Osteoblast (primary cell): Measurements from ENCODE around the gene CDH8. TPM values are rescaled to one million over a fixed set of nuclear protein-coding genes. Genes with fewer than 3 reads are reported as not detected.

Experiments used
- DNase-seq: peaks from one replicate; pipeline ENCODE4 v3.0.0; 2011; ENCODE audit warnings: low spot score, mixed read lengths; ENCODE audit not compliant: insufficient read length; ENCODE audit errors: missing footprints
- H2AFZ ChIP-seq: 2 replicates; pipeline ENCODE4 v1.6.0; 2011; ENCODE audit warnings: mild to moderate bottlenecking, low read length
- H3K27ac ChIP-seq: 2 replicates; pipeline ENCODE4 v1.5.1; 2011; ENCODE audit warnings: mild to moderate bottlenecking, low read depth, low read length, moderate library complexity
- H3K27me3 ChIP-seq: 2 replicates; pipeline ENCODE4 v1.6.0; 2012; ENCODE audit warnings: mild to moderate bottlenecking, control low read depth, inconsistent platforms, low read length, moderate library complexity; ENCODE audit not compliant: insufficient read depth
- H3K36me3 ChIP-seq: 2 replicates; pipeline ENCODE4 v1.5.1; 2011; ENCODE audit warnings: mild to moderate bottlenecking, low read length, control low read depth, moderate library complexity; ENCODE audit not compliant: insufficient read depth
- H3K4me1 ChIP-seq: 2 replicates; pipeline ENCODE4 v1.5.1; 2011; ENCODE audit warnings: mild to moderate bottlenecking, low read length, control low read depth, moderate library complexity; ENCODE audit not compliant: insufficient read depth
- H3K4me2 ChIP-seq: 2 replicates; pipeline ENCODE4 v1.6.0; 2011; ENCODE audit warnings: mild to moderate bottlenecking, low read length; ENCODE audit not compliant: insufficient read depth
- H3K4me3 ChIP-seq: fragments of 200-600 bp; sonication (generic); 3 replicates; pipeline ENCODE4 v1.5.1; 2012; ENCODE audit warnings: mild to moderate bottlenecking, low read length, inconsistent platforms; ENCODE audit not compliant: insufficient read depth
- H3K79me2 ChIP-seq: 2 replicates; pipeline ENCODE4 v1.6.0; 2012; ENCODE audit warnings: mild to moderate bottlenecking, low read length, control low read depth, inconsistent platforms; ENCODE audit not compliant: insufficient read depth
- H3K9me3 ChIP-seq: 2 replicates; pipeline ENCODE4 v1.5.1; 2011; ENCODE audit warnings: low read depth, low read length, control low read depth
- H4K20me1 ChIP-seq: 2 replicates; pipeline ENCODE4 v1.6.0; 2012; ENCODE audit warnings: mild to moderate bottlenecking, low read length, control low read depth; ENCODE audit not compliant: insufficient read depth
- total RNA-seq: library from RNA; depleted of rRNA; stranded (reverse); fragments of >200 nt; gene quantifications from 2 replicates; pipeline ENCODE4 v1.2.3, GENCODE V29; 2012
- TF ChIP-seq, protein P1 (sequence below): IDR thresholded peaks from 2 replicates; pipeline ENCODE4 v1.5.1; 2011; ENCODE audit warnings: mild to moderate bottlenecking, low read depth, low read length, moderate library complexity; ENCODE audit errors: extremely low read depth

Gene CDH8
- total RNA-seq, 1 donor: not detected

DNA sequence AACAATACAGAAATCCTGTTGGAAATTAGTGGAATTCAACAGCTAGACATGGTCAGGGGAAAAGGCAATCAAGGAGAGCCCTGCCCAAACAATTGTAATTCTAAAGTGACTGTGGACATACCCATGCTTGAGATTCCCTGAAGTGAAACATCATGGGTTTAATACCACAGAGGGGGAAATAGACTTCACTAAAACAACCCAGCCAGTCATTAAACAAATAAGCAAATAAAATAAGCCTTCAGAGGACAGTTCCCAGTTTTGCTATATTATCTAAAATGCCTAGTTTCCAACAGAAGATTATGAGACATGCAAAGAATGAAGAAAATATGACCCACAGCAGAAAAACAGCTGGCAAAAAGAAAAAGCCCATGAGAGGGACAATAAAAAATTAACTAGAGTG, 376.3 kb downstream of the CDH8 start:
- no peaks in the 10 kb centered on the region for H3K79me2 ChIP-seq
- H3K4me1 ChIP-seq: no peaks in the 10 kb centered on the region
- peaks cover 3% of the 10 kb centered on the region for H3K9me3 ChIP-seq
- H2AFZ ChIP-seq: no peak overlapping the region
- no peak overlapping the region for H3K4me2 ChIP-seq
- H4K20me1 ChIP-seq: no peaks in the 10 kb centered on the region
- DNase-seq: no peak
- no peaks in the 10 kb centered on the region for H3K36me3 ChIP-seq
- no peak overlapping the region for H3K27ac ChIP-seq
- TF ChIP-seq, protein P1, sequence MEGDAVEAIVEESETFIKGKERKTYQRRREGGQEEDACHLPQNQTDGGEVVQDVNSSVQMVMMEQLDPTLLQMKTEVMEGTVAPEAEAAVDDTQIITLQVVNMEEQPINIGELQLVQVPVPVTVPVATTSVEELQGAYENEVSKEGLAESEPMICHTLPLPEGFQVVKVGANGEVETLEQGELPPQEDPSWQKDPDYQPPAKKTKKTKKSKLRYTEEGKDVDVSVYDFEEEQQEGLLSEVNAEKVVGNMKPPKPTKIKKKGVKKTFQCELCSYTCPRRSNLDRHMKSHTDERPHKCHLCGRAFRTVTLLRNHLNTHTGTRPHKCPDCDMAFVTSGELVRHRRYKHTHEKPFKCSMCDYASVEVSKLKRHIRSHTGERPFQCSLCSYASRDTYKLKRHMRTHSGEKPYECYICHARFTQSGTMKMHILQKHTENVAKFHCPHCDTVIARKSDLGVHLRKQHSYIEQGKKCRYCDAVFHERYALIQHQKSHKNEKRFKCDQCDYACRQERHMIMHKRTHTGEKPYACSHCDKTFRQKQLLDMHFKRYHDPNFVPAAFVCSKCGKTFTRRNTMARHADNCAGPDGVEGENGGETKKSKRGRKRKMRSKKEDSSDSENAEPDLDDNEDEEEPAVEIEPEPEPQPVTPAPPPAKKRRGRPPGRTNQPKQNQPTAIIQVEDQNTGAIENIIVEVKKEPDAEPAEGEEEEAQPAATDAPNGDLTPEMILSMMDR: no peak
- H3K4me3 ChIP-seq: no peak overlapping the region
- H3K27me3 ChIP-seq: no peaks in the 10 kb centered on the region

DNA sequence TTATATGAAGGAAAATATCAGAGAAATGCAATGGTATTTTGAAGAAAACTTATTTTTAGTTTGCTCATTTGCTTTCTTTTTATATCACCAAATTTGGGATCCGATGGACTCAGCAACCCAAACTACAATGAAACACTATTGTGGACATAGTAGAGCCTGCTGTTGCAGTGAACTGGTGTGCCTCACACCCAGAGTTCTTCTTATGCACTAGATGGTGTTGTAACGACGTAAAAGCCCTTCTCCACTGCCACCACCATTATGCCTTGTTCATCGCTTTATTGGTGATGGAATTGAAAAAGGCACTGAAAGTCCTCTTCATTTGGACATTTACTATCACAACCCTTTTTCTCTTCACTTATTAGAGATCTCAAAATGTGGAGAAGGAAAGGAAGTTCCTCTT, 381.3 kb downstream of the CDH8 start:
- no peak for DNase-seq
- no peak overlapping the region for H2AFZ ChIP-seq
- H3K4me3 ChIP-seq: no peak overlapping the region
- no peaks in the 10 kb centered on the region for H3K79me2 ChIP-seq
- no peaks in the 10 kb centered on the region for H4K20me1 ChIP-seq
- no peaks in the 10 kb centered on the region for H3K4me1 ChIP-seq
- no peaks in the 10 kb centered on the region for H3K27me3 ChIP-seq
- no peaks in the 10 kb centered on the region for H3K36me3 ChIP-seq
- no peak overlapping the region for H3K27ac ChIP-seq
- H3K4me2 ChIP-seq: no peak overlapping the region
- TF ChIP-seq, protein P1: no peak
- peaks cover 3% of the 10 kb centered on the region for H3K9me3 ChIP-seq

DNA sequence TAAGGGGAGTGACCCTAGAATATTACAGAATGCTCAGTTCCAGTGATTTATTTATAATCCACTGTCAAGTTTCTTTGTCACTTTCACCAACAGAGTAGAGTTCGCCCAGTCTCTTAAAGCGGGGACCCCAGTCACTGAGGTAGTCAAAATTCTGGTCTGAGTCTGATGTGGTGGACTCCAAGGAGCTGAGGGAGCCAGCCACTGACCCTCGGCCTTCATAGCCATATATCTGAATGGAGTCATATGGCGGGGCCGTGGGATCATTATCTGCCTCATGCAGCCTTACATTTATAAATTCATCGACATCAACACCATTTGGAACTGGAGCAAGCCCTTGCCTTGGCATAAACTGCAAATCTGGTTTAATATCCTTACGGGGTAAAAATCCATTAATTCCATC, 382.7 kb downstream of the CDH8 start:
- TF ChIP-seq, protein P1: no peak
- Histone ChIP-seq H3K27ac (no peak overlapping the region), H3K4me1 (no peaks in the 10 kb centered on the region), H2AFZ (no peak overlapping the region), H3K9me3 (no peaks in the 10 kb centered on the region), H3K36me3 (no peaks in the 10 kb centered on the region), H3K4me3 (no peak overlapping the region), H3K4me2 (no peak overlapping the region), H4K20me1 (no peaks in the 10 kb centered on the region), H3K27me3 (no peaks in the 10 kb centered on the region), H3K79me2 (no peaks in the 10 kb centered on the region)
- no peak for DNase-seq

DNA sequence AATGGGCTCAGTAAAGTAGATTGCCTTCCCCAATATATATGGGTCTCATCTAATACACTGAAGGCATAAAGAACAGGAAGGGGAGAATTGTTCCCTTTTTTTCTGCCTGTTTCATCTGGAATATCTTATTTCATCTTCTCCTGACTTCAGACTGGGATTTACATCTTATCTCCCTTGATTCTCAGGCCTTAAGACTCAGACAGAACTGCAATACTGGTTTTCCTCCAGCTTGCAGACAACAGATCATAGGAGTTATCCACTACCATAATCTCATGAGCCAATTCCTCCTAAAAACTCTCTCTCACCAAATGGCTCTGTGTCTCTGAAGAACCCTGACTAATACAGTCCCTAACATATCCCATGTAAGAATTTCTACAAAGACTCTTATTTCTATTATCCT, 390.7 kb downstream of the CDH8 start:
- no peak overlapping the region for H3K4me2 ChIP-seq
- no peak overlapping the region for H3K4me3 ChIP-seq

More for the DNA sequence above, 390.7 kb downstream of the CDH8 start:
- Histone ChIP-seq H3K27me3 (no peaks in the 10 kb centered on the region), H3K4me1 (no peaks in the 10 kb centered on the region), H3K79me2 (no peaks in the 10 kb centered on the region), H4K20me1 (no peaks in the 10 kb centered on the region), H2AFZ (no peak overlapping the region), H3K27ac (no peak overlapping the region), H3K9me3 (no peaks in the 10 kb centered on the region), H3K36me3 (no peaks in the 10 kb centered on the region)
- TF ChIP-seq, protein P1: no peak
- no peak for DNase-seq
